ENCODE data around the gene IFI16.
A peak's percentile ranks its signal among the peaks of the same experiment; 100 is the strongest.

The IFI16 gene

GRCh38 chr1:159009704-159010361 is at the start of gene IFI16:
Gene IFI16, plus strand, starts transcription at chr1:159009907. Its CDS starts 4,774 bp downstream, at chr1:159014681.
- peak in 1 of 3 donors; percentile 69 for DNase-seq (ENCODE audit: low read depth in 2 of 3, low spot score in 1 of 3)

- DNase-seq (ENCODE audit: low read depth in 2 of 3, low spot score in 1 of 3), result no peak
Measured at GRCh38 chr1:158961178-158961577, 48.5 kb upstream of the IFI16 start.

GRCh38 chr1:158962983-158963382 is 46.7 kb upstream of the IFI16 start:
- no peak for DNase-seq (ENCODE audit: low read depth in 2 of 3, low spot score in 1 of 3)

GRCh38 chr1:158969166-158969565 is 40.5 kb upstream of the IFI16 start:
- no peak for DNase-seq (ENCODE audit: low read depth in 2 of 3, low spot score in 1 of 3)

GRCh38 chr1:158969855-158970254 is 39.9 kb upstream of the IFI16 start:
- DNase-seq (ENCODE audit: low read depth in 2 of 3, low spot score in 1 of 3), result no peak

- DNase-seq (ENCODE audit: low read depth in 2 of 3, low spot score in 1 of 3), result no peak
Measured at GRCh38 chr1:158972841-158973240, 36.9 kb upstream of the IFI16 start.

GRCh38 chr1:158976219-158976618 is 33.5 kb upstream of the IFI16 start:
- no peak for DNase-seq (ENCODE audit: low read depth in 2 of 3, low spot score in 1 of 3)

- no peak for DNase-seq (ENCODE audit: low read depth in 2 of 3, low spot score in 1 of 3)
Measured at GRCh38 chr1:158978730-158979129, 31.0 kb upstream of the IFI16 start.

GRCh38 chr1:158979229-158979628 is 30.5 kb upstream of the IFI16 start:
- DNase-seq (ENCODE audit: low read depth in 2 of 3, low spot score in 1 of 3), result no peak

GRCh38 chr1:158983235-158983634 is 26.5 kb upstream of the IFI16 start:
- no peak for DNase-seq (ENCODE audit: low read depth in 2 of 3, low spot score in 1 of 3)

- DNase-seq (ENCODE audit: low read depth in 2 of 3, low spot score in 1 of 3), result no peak
Measured at GRCh38 chr1:158984386-158984785, 25.3 kb upstream of the IFI16 start.

- DNase-seq (ENCODE audit: low read depth in 2 of 3, low spot score in 1 of 3), result no peak
Measured at GRCh38 chr1:158989424-158989823, 20.3 kb upstream of the IFI16 start.

- DNase-seq (ENCODE audit: low read depth in 2 of 3, low spot score in 1 of 3), result no peak
Measured at GRCh38 chr1:158992787-158993312, 16.9 kb upstream of the IFI16 start.

GRCh38 chr1:158996998-158997397 is 12.7 kb upstream of the IFI16 start:
- DNase-seq (ENCODE audit: low read depth in 2 of 3, low spot score in 1 of 3), result no peak

- no peak for DNase-seq (ENCODE audit: low read depth in 2 of 3, low spot score in 1 of 3)
Measured at GRCh38 chr1:158998037-158998780, 11.5 kb upstream of the IFI16 start.

- DNase-seq (ENCODE audit: low read depth in 2 of 3, low spot score in 1 of 3), result no peak
Measured at GRCh38 chr1:158998781-158999161, 10.9 kb upstream of the IFI16 start.

GRCh38 chr1:158999316-159000069 is 10.2 kb upstream of the IFI16 start:
- no peak for DNase-seq (ENCODE audit: low read depth in 2 of 3, low spot score in 1 of 3)

- DNase-seq (ENCODE audit: low read depth in 2 of 3, low spot score in 1 of 3), result no peak
Measured at GRCh38 chr1:159000070-159000409, 9.7 kb upstream of the IFI16 start.

GRCh38 chr1:159000625-159001024 is 9.1 kb upstream of the IFI16 start:
- DNase-seq (ENCODE audit: low read depth in 2 of 3, low spot score in 1 of 3), result no peak

GRCh38 chr1:159005161-159005560 is 4.5 kb upstream of the IFI16 start:
- DNase-seq (ENCODE audit: low read depth in 2 of 3, low spot score in 1 of 3), result no peak

GRCh38 chr1:159005676-159006075 is 4.0 kb upstream of the IFI16 start:
- no peak for DNase-seq (ENCODE audit: low read depth in 2 of 3, low spot score in 1 of 3)

Data from stimulated activated CD4-positive, alpha-beta T cell treated with anti-CD3 and anti-CD28 coated beads, Interleukin-12 subunit alpha, Interleukin-12 subunit beta, amount 100 ng/mL, for 48 hours (primary cell).